Activated effector memory CD4-positive, alpha-beta T cell treated with Interleukin-2 at 50 U/mL for 16 hours (primary cell): ENCODE measurements around the gene GP1BA.
A peak's percentile ranks its signal among the peaks of the same experiment; 100 is the strongest.

Experiments
- DNase-seq: peaks from one replicate; pipeline ENCODE4 v3.0.0-alpha.2; 2020

Gene GP1BA

DNA sequence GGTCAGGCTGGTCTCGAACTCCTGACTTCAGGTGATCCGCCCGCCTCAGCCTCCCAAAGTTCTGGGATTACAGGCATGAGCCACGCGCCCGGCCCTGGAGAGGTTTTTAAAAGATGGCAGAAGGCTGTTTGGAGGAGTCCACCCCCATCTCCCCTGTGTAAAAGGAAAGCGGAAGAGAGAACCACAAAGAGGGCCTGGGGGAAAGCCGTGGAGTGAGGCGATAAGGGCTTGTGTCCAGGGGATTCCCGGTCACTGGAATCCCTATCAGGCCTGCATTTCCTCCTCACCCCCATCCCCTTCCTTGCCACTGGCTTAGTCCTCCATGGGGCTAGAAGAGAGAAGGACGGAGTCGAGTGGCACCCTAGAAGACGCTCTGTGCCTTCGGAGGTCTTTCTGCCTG, at the start of gene GP1BA:
Gene GP1BA, plus strand, starts transcription at position 315 of the 400 bp plus-strand sequence. CDS start 328 bp downstream, outside the sequence.
- DNase-seq = no peak

DNA sequence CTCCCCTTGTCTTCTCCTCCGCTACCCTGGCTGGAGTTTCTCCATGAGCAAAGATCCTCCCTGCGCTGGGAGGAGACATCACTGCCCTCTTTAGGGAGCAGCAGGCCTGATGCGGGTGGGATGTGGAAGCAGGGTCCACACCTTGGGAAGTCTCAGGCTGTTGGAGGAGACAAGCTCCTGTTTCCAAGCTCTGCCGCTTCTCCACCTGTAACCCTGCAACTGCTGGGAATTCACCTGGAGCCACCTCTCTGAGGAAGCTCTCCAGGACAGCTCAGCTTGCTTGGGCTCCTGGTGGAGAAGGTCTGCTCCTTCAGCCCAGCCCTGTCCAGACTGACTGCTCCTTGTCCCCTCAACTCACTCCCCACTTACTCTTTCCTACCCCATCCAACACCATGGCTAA, 47.6 kb upstream of the GP1BA start:
- DNase-seq = no peak

DNA sequence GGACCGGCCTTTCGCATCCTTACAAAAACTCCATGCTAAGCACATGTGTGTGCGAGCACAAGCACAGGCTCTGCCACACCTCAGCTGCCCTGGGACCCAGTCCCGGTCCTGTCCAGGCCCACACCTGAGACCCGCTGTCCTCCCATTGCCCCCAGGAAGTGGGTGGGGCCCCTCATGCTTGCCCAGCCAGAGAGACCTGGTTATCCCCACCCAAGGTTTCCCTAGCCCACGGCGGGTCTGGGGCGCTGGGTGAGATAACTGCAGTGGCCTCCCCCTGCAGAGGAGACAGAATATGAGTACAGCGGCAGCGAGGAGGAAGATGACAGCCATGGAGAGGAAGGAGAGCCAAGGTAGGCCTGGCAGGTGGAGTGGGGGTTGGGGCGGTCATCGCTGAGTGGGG, 45.2 kb upstream of the GP1BA start:
- no peak for DNase-seq

DNA sequence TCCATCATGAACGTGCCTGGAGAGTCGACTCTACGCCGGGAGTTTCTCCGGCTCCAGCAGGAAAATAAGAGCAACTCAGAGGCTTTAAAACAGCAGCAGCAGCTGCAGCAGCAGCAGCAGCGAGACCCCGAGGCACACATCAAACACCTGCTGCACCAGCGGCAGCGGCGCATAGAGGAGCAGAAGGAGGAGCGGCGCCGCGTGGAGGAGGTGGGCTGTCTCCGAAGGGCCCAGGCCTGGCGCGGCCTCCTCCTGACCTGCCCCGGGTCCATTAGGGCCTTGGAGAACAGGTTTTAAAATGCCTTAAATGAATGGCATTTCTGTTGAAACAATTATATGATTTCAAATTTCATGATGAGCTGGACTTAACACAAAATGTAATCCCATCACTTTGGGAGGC, 44.5 kb upstream of the GP1BA start:
- no peak for DNase-seq

DNA sequence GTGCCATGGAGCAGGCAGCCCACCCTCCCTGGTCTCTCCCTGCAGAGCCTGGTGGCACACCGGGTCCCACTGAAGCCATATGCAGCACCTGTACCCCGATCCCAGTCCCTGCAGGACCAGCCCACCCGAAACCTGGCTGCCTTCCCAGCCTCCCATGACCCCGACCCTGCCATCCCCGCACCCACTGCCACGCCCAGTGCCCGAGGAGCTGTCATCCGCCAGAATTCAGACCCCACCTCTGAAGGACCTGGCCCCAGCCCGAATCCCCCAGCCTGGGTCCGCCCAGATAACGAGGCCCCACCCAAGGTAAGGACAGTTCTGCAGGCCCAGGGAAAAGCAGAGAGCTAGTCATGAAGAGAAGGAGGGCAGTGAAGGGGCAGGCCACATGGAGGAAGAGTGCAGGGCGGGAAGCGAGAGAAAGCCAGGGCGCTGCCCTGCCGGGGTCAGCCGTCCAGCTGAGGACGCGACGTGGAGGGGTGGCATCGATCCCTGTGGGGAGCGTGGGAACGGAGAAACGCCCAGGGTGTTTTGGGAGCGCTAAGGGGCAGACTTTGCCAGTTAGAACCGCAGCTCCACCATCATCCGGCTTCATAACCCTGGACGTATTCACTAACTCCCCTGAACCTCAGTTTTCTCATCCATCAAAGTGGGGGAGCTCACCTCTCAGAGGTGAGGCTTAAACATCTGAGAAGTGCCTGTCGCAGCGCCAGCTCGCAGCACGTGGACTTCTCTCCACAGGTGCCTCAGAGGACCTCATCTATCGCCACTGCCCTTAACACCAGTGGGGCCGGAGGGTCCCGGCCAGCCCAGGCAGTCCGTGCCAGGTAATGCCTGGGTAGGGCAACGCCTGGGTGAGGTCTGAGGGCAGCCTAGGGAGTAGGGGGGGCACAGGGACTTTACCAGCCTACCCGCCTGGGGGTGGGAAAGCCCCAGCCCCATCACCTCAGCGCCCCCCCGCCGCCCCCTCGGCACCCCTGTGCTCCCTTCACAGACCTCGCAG, 40.4 kb upstream of the GP1BA start:
- DNase-seq = no peak

DNA sequence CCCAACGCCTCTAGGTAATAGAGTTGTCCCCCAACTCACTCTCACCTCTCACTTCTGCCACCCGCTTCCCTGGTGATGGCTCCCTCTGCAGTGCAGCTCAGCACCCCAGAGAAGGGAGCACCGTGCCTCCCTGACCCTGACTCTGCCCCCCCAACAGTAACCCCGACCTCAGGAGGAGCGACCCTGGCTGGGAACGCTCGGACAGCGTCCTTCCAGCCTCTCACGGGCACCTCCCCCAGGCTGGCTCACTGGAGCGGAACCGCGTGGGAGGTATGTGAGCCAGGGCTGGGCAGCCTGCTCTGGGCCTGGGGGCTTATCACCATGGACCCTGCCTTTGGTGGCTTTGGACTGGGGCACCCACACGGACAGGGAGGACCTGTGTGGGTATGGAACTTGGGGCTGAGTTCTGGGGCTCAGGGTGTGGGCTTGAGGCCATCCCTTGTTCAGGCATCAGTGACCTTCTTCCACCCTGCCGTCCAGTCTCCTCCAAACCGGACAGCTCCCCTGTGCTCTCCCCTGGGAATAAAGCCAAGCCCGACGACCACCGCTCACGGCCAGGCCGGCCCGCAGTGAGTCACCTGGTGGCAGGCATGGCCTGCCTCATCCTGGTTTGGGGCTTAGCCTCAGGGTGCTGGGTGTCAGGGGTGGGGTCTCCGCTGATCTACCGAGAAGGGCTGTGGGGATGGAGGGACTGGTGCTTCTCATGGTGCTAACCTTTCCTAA, 39.4 kb upstream of the GP1BA start:
- no peak for DNase-seq

DNA sequence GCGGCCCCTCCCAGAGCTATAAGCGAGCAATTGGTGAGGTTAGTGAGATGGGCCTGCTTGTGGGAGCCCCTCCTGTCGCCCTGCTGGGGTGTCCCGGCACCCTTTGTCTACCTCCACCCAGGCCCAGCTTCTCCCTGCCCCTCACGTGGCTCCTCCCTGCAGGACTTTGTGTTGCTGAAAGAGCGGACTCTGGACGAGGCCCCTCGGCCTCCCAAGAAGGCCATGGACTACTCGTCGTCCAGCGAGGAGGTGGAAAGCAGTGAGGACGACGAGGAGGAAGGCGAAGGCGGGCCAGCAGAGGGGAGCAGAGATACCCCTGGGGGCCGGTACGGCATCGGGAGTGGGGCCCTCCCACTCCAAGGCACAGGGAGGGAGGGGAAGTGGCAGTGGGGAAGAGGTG, 38.8 kb upstream of the GP1BA start:
- DNase-seq = no peak

DNA sequence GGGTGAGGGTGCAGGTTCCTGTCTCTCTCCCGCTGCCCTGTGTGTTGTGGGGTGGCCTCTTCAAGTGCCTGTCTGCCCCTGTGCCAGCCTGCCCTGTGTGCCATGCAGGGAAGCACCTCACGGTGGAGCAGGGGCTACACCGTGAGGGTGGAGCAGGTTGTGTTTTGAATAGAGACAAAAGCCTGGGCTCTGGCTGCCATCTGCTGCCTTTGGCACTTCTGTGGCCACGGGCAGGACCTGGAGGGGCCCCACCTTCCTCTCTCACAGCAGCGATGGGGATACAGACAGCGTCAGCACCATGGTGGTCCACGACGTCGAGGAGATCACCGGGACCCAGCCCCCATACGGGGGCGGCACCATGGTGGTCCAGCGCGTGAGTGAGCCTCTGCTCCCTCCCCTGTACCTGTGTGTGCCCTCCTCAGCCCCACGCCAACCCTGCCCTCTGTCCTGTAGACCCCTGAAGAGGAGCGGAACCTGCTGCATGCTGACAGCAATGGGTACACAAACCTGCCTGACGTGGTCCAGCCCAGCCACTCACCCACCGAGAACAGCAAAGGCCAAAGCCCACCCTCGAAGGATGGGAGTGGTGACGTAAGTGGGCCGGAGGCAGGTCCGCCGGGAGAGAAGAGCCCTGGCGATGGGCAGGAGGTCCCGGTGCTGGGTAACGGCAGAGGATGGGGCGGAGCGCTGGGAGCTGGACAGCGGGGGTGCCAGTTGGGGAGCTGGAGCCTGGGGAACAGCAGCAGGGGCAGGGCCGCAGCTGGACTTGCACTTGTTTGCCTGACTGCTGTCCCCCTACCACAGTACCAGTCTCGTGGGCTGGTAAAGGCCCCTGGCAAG, 38.1 kb upstream of the GP1BA start:
- no peak for DNase-seq

DNA sequence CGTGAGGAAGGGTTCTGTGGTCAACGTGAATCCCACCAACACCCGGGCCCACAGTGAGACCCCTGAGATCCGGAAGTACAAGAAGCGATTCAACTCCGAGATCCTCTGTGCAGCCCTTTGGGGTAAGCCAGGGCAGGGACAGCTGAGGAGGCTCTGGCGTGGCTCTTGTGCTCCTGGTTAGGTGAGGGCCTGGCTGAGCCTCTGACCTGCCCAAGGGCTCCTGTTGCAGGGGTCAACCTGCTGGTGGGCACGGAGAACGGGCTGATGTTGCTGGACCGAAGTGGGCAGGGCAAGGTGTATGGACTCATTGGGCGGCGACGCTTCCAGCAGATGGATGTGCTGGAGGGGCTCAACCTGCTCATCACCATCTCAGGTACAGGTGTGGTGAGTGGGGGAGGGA, 37.0 kb upstream of the GP1BA start:
- DNase-seq = no peak

DNA sequence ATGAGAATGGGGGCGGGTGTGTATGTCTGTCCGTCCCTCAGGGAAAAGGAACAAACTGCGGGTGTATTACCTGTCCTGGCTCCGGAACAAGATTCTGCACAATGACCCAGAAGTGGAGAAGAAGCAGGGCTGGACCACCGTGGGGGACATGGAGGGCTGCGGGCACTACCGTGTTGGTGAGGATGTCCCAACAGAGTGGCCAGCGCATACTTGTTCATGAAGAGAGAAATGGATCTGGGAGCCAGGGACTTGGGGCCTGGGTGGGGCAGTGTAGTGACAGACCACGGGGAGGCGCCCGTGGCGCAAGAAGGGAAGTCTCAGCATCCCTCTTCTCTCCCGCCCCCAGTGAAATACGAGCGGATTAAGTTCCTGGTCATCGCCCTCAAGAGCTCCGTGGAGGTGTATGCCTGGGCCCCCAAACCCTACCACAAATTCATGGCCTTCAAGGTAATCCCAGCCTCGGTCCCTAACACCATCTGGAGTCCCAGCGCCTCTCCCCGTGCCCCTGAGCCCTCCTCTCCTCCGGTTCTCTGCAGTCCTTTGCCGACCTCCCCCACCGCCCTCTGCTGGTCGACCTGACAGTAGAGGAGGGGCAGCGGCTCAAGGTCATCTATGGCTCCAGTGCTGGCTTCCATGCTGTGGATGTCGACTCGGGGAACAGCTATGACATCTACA, 36.3 kb upstream of the GP1BA start:
- no peak for DNase-seq

DNA sequence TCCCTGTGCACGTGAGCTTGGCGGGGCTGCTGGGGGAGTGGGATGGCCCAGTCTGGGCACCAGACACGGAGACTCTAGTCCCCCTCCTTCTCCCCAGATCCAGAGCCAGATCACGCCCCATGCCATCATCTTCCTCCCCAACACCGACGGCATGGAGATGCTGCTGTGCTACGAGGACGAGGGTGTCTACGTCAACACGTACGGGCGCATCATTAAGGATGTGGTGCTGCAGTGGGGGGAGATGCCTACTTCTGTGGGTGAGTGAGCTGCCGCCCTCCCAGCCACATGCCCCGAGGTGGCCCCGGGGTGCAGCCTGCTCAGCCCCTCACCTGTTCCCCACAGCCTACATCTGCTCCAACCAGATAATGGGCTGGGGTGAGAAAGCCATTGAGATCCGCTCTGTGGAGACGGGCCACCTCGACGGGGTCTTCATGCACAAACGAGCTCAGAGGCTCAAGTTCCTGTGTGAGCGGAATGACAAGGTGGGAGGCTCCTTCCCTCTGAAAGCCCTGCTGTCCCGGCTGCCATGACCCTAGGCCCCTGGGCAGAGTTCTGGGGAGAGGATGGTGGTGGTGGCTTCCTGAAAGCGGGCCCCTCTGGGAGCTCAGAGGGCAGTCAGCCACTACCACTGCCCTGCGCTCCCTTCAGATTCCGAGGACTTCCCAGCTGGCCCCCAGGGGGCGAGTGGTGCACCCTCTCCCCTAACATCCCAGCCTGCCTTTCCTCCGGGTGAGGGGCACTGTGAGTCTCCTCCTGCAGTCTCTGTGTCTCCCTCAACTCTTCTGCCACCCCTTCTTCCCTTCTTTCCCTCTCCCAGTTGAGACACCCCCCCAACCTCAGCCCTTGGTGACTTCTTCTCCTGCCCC, 35.5 kb upstream of the GP1BA start:
- no peak for DNase-seq

DNA sequence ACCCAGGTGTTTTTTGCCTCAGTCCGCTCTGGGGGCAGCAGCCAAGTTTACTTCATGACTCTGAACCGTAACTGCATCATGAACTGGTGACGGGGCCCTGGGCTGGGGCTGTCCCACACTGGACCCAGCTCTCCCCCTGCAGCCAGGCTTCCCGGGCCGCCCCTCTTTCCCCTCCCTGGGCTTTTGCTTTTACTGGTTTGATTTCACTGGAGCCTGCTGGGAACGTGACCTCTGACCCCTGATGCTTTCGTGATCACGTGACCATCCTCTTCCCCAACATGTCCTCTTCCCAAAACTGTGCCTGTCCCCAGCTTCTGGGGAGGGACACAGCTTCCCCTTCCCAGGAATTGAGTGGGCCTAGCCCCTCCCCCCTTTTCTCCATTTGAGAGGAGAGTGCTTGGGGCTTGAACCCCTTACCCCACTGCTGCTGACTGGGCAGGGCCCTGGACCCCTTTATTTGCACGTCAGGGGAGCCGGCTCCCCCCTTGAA, 34.8 kb upstream of the GP1BA start:
- DNase-seq = no peak

DNA sequence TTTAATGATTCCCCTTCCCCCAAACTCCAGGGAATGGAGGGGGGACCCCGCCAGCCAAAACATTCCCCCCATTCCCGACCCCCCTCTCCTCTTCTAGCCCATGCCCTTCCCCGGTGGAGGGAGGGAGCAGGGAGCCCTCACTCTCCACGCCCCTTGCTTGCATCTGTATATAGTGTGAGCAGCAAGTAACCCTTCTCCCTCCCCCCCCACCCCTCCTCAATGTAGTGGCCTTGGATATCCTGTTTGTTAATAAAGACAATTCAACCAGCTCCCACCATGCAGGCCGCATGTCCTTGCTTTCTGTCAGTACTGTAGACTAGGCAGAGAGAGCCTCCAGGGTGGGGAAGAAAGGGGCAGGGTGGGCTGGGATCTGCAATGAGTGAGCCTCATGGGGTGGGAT, 34.3 kb upstream of the GP1BA start:
- DNase-seq = no peak

DNA sequence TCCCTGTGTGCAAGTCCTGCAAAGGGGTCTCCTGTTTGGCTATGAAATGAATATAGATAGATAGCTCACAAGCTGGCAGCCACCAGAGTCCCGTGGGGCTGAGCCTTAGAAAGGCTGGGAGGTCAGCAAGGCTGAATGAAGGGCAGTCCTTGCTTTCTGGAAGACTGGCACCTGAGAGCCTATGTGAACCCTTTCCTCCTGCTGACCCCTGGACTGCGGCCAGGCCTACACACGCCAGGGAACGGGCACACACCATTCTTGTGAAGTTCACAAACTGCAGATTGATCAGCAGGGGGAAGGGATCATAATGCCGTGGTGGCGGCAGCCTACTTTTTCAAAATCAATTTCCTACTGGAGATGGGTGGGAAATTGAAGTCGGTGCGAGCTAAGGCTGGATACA, 33.7 kb upstream of the GP1BA start:
- DNase-seq = no peak

DNA sequence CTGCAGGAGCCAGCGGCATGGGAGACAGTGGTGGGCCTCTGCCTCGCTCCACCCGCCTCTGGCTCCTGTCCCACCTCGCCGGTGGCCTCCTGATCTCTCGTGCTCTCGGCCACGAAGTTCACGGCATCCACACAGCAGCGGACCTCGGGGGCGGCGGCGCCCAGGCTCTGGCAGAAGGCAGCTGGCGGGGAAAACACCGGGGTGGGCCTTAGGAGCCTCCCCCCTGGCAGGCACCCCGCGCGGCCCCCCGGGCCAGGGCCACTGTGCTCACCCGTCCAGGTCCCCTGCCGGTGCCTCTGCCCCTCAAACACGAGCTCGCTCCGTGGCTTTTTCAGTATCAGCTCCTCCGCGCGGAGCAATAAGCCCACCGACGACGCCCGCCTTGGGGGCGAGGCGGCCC, 33.1 kb upstream of the GP1BA start:
- no peak for DNase-seq

DNA sequence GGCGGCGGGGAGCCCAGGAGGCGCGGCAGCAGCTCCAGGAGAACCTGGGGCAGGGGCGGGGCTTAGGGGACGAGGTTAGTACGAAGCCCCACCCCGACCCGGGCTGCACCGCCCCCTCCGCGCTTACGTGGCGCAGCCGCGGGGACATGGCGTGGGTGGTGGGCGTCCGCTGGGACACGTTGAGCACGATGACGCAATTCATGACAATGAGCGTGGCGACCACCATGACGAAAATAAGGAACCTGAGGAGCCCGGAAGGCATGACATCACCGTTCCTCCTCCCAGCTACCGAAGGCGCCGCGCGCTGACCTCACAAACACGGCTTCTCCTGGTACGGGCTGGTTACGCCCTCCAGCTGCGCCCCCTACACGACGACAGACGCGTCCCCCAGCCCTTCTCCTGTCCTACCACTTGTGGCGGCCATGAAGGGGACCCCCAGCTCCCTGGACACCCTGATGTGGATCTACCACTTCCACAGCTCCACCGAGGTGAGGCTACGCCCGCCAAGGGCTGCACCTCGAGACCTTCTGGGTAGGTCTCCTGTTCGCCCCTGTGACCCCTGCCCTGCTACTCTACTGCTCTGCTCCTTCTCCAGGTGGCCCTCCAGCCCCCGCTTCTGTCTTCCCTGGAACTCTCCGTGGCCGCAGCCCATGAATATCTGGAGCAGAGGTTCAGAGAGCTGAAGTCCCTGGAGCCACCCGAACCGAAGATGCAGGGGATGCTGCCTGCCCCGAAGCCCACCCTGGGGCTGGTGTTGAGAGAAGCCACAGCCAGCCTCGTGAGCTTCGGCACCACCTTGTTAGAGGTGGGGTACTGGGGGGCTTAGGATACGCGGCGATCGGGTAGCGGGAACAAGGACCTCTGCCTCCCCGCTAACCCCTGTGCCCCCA, 32.5 kb upstream of the GP1BA start, which contains the start of gene C17orf107:
Gene C17orf107, plus strand, starts transcription at position 196 of the 890 bp plus-strand sequence. Its CDS starts 227 bp downstream, at position 423.
- peak; percentile 76 for DNase-seq

DNA sequence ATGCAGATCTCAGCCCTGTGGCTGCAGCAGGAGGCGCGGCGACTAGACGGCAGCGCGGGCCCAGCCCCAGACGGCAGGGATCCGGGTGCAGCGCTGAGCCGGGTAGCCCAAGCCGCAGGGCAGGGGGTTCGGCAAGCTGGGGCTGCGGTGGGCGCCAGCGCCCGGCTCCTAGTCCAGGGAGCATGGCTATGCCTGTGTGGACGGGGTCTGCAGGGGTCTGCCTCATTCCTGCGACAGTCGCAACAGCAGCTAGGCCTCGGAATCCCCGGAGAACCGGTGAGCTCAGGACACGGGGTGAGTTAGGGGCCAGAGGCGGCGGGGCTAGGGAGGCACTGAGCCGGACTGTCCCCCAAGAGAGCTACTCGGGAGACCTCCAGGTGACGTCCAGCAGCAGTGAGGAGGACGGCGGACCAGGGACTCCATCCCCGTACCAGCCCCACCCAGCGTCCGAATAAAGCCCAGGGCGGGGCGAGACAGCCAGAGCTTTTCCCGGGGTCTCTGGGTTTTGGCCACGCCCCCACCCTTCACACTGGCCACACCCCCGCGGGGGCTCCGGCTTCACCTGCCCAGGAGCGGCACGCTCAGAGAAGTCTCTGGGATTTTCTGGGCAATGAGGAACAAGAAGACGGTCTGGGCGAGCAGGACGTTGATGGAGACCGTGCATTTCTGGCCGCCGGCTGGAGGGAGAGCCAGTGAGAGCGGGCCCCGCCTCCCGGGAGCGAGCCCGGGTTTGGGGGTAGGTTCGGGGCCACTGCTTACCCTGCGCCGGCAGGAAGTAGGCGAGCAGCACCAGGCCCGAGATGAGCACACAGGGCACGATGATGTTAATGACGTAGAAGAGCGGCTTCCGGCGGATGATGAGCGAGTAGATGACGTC, 31.6 kb upstream of the GP1BA start:
- peak; percentile 29 for DNase-seq

DNA sequence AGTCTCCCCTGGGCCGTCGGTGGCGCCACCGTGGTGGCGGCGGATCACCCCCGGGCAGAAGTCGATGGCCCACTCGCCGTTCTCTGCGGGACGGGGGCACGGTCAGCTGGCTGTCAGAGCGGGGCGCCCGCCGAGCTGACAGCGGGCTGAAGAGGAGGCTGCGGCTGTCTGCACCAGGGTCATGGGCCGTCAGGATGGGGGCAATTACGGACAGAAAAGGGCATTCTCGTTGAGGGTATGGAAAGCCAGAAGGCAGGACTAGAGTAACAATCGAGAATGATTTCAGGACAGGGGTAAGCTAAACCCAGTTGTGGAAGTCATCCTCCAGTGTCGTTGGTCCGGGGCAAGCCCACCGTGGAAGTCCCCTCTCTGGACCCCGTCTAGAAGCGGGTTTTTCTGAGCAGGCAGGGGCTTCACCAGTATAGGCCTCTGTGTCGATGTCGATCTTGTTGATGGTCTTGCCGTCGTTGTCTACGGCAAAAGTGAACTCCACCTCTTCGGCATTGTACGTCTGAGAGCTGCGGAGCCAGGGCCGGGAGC, 30.9 kb upstream of the GP1BA start:
- DNase-seq = no peak
